Mesothelial cell of epicardium (in vitro differentiated cells): Measurements from ENCODE around the gene KIRREL3. TPM values are rescaled to one million over a fixed set of nuclear protein-coding genes. Genes with fewer than 3 reads are reported as not detected.

Experiments
- DNase-seq, 2 experiments: peaks; one replicate each; pipeline ENCODE4 v3.0.0; 2021; ENCODE audit warnings: low spot score in 2 of 2; ENCODE audit not compliant: unreplicated experiment in 2 of 2
- H3K27ac Mint-ChIP-seq: 2 replicates; pipeline ENCODE4 v1.8.0; 2021; ENCODE audit warnings: mixed read lengths
- H3K27me3 Mint-ChIP-seq: 2 replicates; pipeline ENCODE4 v1.8.0; 2021; ENCODE audit warnings: low read depth, mixed read lengths
- H3K36me3 Mint-ChIP-seq: 2 replicates; pipeline ENCODE4 v1.8.0; 2021; ENCODE audit warnings: mixed read lengths
- H3K4me1 Mint-ChIP-seq: 2 replicates; pipeline ENCODE4 v1.8.0; 2021; ENCODE audit warnings: mixed read lengths
- H3K4me3 Mint-ChIP-seq: 2 replicates; pipeline ENCODE4 v1.8.0; 2021; ENCODE audit warnings: mild to moderate bottlenecking, moderate library complexity, mixed read lengths
- H3K9me3 Mint-ChIP-seq: 2 replicates; pipeline ENCODE4 v1.8.0; 2021; ENCODE audit warnings: mixed read lengths
- total RNA-seq: library from RNA; stranded (reverse); gene quantifications from 3 replicates; pipeline ENCODE4 v1.2.1, GENCODE V29; 2021
- TF ChIP-seq, protein P1 (sequence below): fragments of 200-600 bp; sonication (generic); IDR thresholded peaks from one replicate; pipeline ENCODE4 v1.5.0; 2021; ENCODE audit warnings: antibody characterized with exemption; ENCODE audit not compliant: unreplicated experiment

Gene KIRREL3
- total RNA-seq, 1 donor from 2014 or later = 0.31 TPM

DNA sequence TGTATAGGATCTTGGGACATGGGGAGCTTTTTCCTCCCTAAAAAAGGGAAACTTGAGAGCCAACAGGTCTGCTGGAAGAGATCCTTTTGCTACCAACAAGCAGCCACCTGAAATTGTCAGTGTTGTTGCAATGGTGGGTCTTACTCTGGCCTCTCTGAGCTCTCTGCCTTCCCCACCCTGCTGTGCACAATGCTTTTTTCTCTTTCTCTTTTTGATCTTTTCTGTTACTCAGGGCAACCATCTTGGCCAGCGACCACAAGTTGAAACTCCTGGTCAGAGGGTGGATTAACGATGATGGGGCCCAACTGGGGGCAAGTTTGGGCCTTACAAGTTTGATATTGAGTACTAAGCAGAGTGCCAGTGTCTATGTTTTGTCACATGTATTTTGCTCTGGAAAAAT lies 155.8 kb downstream of the KIRREL3 start:
- Mint-ChIP-seq H3K27me3 (peaks cover 1% of the 10 kb centered on the region), H3K4me3 (no peak overlapping the region), H3K36me3 (no peaks in the 10 kb centered on the region), H3K9me3 (peaks cover 18% of the 10 kb centered on the region), H3K4me1 (peaks cover 7% of the 10 kb centered on the region), H3K27ac (no peak overlapping the region)
- TF ChIP-seq, protein P1, sequence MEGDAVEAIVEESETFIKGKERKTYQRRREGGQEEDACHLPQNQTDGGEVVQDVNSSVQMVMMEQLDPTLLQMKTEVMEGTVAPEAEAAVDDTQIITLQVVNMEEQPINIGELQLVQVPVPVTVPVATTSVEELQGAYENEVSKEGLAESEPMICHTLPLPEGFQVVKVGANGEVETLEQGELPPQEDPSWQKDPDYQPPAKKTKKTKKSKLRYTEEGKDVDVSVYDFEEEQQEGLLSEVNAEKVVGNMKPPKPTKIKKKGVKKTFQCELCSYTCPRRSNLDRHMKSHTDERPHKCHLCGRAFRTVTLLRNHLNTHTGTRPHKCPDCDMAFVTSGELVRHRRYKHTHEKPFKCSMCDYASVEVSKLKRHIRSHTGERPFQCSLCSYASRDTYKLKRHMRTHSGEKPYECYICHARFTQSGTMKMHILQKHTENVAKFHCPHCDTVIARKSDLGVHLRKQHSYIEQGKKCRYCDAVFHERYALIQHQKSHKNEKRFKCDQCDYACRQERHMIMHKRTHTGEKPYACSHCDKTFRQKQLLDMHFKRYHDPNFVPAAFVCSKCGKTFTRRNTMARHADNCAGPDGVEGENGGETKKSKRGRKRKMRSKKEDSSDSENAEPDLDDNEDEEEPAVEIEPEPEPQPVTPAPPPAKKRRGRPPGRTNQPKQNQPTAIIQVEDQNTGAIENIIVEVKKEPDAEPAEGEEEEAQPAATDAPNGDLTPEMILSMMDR = no peak
- DNase-seq = no peak

DNA sequence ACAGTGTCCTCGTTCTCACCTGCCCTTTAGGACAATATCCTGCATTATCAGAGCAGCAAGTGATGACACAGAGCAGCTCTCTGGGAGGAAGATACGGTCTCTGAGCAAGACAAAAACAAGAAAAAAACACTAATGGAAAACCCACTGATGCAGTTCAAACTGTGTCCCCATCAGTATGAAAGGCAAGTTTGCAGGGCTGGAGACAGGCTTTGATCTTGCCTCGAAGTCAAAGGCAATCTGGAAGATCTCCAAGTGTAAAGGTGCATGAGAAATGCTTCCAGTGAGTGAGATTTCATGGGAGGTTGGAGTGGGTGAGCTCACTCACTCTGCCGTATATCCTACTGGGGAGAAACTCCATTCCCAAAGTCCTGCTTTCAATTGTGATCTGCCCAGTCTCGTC lies 157.5 kb downstream of the KIRREL3 start:
- no peak overlapping the region for H3K4me3 Mint-ChIP-seq
- no peaks in the 10 kb centered on the region for H3K27me3 Mint-ChIP-seq
- peaks cover 22% of the 10 kb centered on the region for H3K4me1 Mint-ChIP-seq
- H3K9me3 Mint-ChIP-seq = peaks cover 14% of the 10 kb centered on the region
- TF ChIP-seq, protein P1 = no peak
- no peak for DNase-seq
- H3K36me3 Mint-ChIP-seq = no peaks in the 10 kb centered on the region
- no peak overlapping the region for H3K27ac Mint-ChIP-seq

- H3K9me3 Mint-ChIP-seq = peaks cover 12% of the 10 kb centered on the region
- TF ChIP-seq, protein P1 = no peak
- peaks cover 29% of the 10 kb centered on the region for H3K4me1 Mint-ChIP-seq
- DNase-seq = no peak
- no peaks in the 10 kb centered on the region for H3K27me3 Mint-ChIP-seq
- no peak overlapping the region for H3K27ac Mint-ChIP-seq
- no peaks in the 10 kb centered on the region for H3K36me3 Mint-ChIP-seq
- no peak overlapping the region for H3K4me3 Mint-ChIP-seq
Observed at GRCh38 chr11:126841999-126842398, 158.6 kb downstream of the KIRREL3 start.

DNA sequence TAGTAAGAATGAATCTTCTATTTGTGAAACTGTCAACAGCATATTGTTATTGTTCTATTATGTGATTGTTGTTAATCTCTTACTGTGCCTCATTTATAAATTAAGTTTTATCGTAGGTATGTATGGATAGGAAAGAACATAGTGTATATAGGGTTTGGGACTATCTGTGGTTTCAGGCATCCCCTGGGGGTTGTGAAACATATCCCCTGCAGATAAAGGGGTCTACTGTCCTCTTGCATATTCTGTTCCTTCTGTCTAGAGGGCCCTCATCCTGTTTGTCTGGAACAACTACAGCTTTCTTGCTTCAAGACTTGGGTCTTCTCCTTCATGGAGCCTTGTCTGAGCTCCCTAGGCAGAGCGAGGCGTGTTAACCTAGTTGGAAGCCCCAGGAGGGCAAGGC lies 159.6 kb downstream of the KIRREL3 start:
- Mint-ChIP-seq H3K27ac (no peak overlapping the region), H3K4me1 (peaks cover 29% of the 10 kb centered on the region), H3K36me3 (no peaks in the 10 kb centered on the region), H3K4me3 (no peak overlapping the region), H3K9me3 (peaks cover 10% of the 10 kb centered on the region), H3K27me3 (peaks cover under 1% of the 10 kb centered on the region)
- DNase-seq = no peak
- TF ChIP-seq, protein P1 = no peak

DNA sequence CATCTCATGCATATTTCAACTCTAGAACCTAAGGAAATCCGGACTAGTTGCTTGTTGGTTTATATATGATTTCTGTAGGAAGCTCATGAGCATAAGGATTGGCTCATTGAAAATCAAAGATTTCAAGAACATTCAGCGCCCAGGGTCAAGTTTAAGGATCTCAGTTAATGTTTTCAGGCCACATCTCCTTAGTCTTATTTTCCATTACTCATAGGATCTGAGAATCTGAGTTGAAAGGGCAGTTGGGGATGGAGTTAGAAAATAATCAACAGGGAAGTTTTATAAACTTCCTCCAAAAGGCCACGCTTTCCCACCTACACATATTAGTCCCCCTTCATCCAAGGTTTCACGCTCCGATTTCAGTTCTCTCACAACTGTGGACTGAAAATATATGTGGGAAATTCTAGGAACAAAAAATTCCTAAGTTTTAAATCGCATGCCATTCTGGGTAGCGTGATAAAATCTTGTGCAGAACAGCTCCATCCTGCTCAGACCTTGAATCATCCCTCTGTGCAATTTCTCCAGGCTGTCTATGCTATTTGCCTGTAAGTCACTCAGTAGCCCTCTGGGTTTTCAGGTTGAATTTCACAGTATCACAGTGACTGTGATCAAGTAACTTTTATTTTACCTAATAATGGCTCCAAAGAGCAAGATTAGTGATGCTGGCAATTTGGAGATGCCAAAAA lies 160.2 kb downstream of the KIRREL3 start:
- H3K27ac Mint-ChIP-seq = no peak overlapping the region
- no peaks in the 10 kb centered on the region for H3K36me3 Mint-ChIP-seq
- peaks cover 29% of the 10 kb centered on the region for H3K4me1 Mint-ChIP-seq
- no peak overlapping the region for H3K4me3 Mint-ChIP-seq
- TF ChIP-seq, protein P1 = no peak
- no peak for DNase-seq
- peaks cover 4% of the 10 kb centered on the region for H3K9me3 Mint-ChIP-seq
- peaks cover 2% of the 10 kb centered on the region for H3K27me3 Mint-ChIP-seq
